C4-2B (cell line): Measurements from ENCODE around the gene ATN1.
"Not testable (repeated sequence)": the region's sequence is repeated elsewhere in the genome, so short reads cannot be mapped to it uniquely, and the experiment has no call there.

Source experiments
- H3K27ac ChIP-seq: fragments of 450-650 bp; 2 replicates; pipeline ENCODE4 v1.5.1; 2017
- CTCF ChIP-seq: fragments of 450-650 bp; conservative IDR thresholded peaks from 2 replicates; pipeline ENCODE4 v1.5.1; 2017; ENCODE audit warnings: mild to moderate bottlenecking
- ZFX ChIP-seq: fragments of 450-650 bp; IDR thresholded peaks from 2 replicates; pipeline ENCODE4 v1.6.1; 2017

The ATN1 gene

GRCh38 chr12:6899427-6899826 lies 28.3 kb upstream of the ATN1 start:
- no peak overlapping the region for H3K27ac ChIP-seq
- no peak for TF ChIP-seq CTCF
- no peak for TF ChIP-seq ZFX

GRCh38 chr12:6899837-6900519 lies 27.8 kb upstream of the ATN1 start:
- no peak overlapping the region for H3K27ac ChIP-seq
- TF ChIP-seq ZFX (no peak), CTCF (no peak)

- TF ChIP-seq ZFX (no peak), CTCF (no peak)
- no peak overlapping the region for H3K27ac ChIP-seq
Measured at GRCh38 chr12:6902448-6902847, 25.3 kb upstream of the ATN1 start.

- TF ChIP-seq ZFX (no peak), CTCF (no peak)
- H3K27ac ChIP-seq, result no peak overlapping the region
Measured at GRCh38 chr12:6903722-6904121, 24.0 kb upstream of the ATN1 start.

- no peak for TF ChIP-seq CTCF
- TF ChIP-seq ZFX, result no peak
- H3K27ac ChIP-seq, result peak within 1 kb of the TSS; percentile 70
Measured at GRCh38 chr12:6904280-6905276, 23.2 kb upstream of the ATN1 start, which contains the start of gene LRRC23. Gene LRRC23 (plus strand): TSS chr12:6904822. CDS start chr12:6905634, 812 bp downstream.

GRCh38 chr12:6905414-6906040 lies 22.2 kb upstream of the ATN1 start:
- peak overlapping the region; percentile 70 for H3K27ac ChIP-seq
- no peak for TF ChIP-seq ZFX
- TF ChIP-seq CTCF, result no peak

GRCh38 chr12:6908141-6908540 lies 19.6 kb upstream of the ATN1 start:
- not testable (repeated sequence) for H3K27ac ChIP-seq
